Tibial nerve (tissue), 4 donors: ENCODE data around the gene VLDLR.

Experiments
- CTCF ChIP-seq, 5 experiments: fragments of 200-600 bp in 3 of 5; fragments of 450-650 bp in 2 of 5; sonication (generic) in 3 of 5; IDR thresholded peaks; one replicate each; pipeline ENCODE4 v1.5.1; 2016 to 2019; ENCODE audit warnings: antibody characterized with exemption in 5 of 5, mild to moderate bottlenecking in 3 of 5, moderate library complexity in 2 of 5
- EP300 ChIP-seq, 2 donors: sonication (generic); formaldehyde crosslinking; IDR thresholded peaks; one replicate each; pipeline ENCODE4 v1.6.1; 2017; ENCODE audit warnings: antibody characterized with exemption in 2 of 2, mild to moderate bottlenecking in 1 of 2
- POLR2A ChIP-seq, 2 donors: fragments of 450-650 bp; IDR thresholded peaks; one replicate each; pipeline ENCODE4 v1.6.1; 2017; ENCODE audit warnings: antibody characterized with exemption in 2 of 2, mild to moderate bottlenecking in 2 of 2, moderate library complexity in 2 of 2

GRCh38 chr9:2655411-2655901, 33.9 kb downstream of the VLDLR start:
- TF ChIP-seq POLR2A (IDR thresholded peaks at IDR 0.05), result no peak
- no peak for TF ChIP-seq CTCF (IDR thresholded peaks at IDR 0.05)
- no peak for TF ChIP-seq EP300 (IDR thresholded peaks at IDR 0.05)
